Activated CD4-positive, alpha-beta T cell treated with anti-CD3 and anti-CD28 coated beads, Interleukin-2, Interleukin-6, amounts not matched to agents 100 ng/mL and 50 ng/mL, durations not matched to agents 16 hours and 8 hours (primary cell): ENCODE data around the gene NUMB.

Experiments
- DNase-seq: peaks from one replicate; pipeline ENCODE4 v3.0.0-alpha.2; 2020

NUMB gene

DNA sequence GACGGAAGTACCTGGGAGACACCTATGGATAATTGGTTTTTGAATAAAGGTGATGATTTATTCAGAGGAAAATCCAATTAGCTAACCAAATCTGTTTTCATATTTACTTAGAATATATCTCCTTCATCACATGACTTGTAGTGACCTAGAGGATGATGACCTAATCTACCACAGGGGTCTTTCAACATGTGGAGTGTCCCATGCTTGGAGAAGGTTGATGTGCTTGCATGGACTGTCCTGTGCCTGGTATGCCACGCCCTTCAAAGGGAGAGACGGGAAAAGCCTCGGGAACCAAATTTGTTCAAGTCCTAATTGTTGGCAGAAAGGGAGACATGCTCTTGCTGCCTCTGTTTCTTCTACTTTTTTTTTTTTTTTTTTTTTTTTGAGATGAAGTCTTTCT, 232.8 kb downstream of the NUMB start:
- no peak for DNase-seq
